HepG2 (cell line): ENCODE results near the gene ATE1. TPM values are rescaled to one million over a fixed set of nuclear protein-coding genes. Genes with fewer than 3 reads are reported as not detected.
"Not testable (repeated sequence)": the region's sequence is repeated elsewhere in the genome, so short reads cannot be mapped to it uniquely, and the experiment has no call there.

Experiments used
- ATAC-seq: fragments of 200-7000 bp; cut with Tn5 transposase; 3 replicates; pipeline ENCODE4 v1.9.1; 2020; ENCODE audit warnings: mild to moderate bottlenecking, moderate library complexity
- BruUV-seq: library from RNA; stranded (reverse); fragments of 400-500 nt; replicated peaks from 2 replicates; lab custom pipeline; 2021; lab: Mats Ljungman, UMichigan
- CTCF ChIA-PET: fragments of 300-600 bp; formaldehyde crosslinking; extraction: SDS; loops from one replicate; lab custom pipeline; 2021; ENCODE audit warnings: low total read pairs, inconsistent platforms, low intra/inter-chr PET ratio; lab: Yijun Ruan, JAX
- POLR2A ChIA-PET: fragments of 350-600 bp; sonication (Branson Sonifier 250); formaldehyde crosslinking; loops from one replicate; lab custom pipeline; 2020; ENCODE audit warnings: antibody characterized with exemption, inconsistent platforms; lab: Yijun Ruan, JAX
- DNase-seq: peaks from one replicate; pipeline ENCODE4 v3.0.0-alpha.2; 2015; ENCODE audit warnings: low spot score
- FAIRE-seq: peaks from 3 replicates; lab custom pipeline; 2011; peaks lifted over from hg19 to GRCh38; lab: Jason Lieb, UNC
- H2AFZ ChIP-seq: one replicate; pipeline ENCODE4 v1.6.1; 2011; ENCODE audit warnings: low read length, inconsistent platforms
- H3K27ac ChIP-seq: fragments of 300-600 bp; 3 replicates; pipeline ENCODE4 v1.8.0; 2011; ENCODE audit warnings: mixed run types, mild to moderate bottlenecking, mixed read lengths, low read length, inconsistent platforms; ENCODE audit not compliant: insufficient read depth; ENCODE audit errors: extremely low read length
- H3K27me3 ChIP-seq, 2 experiments: fragments of 200-600 bp in 1 of 2; 2 replicates in 1 of 2; 3 replicates in 1 of 2; pipeline versions ENCODE4 v1.6.0 to v1.8.0; 2011; ENCODE audit warnings: low read length in 2 of 2, mild to moderate bottlenecking in 2 of 2, moderate library complexity in 2 of 2, inconsistent platforms in 1 of 2; ENCODE audit not compliant: insufficient read depth in 2 of 2, control insufficient read depth in 1 of 2
- H3K36me3 ChIP-seq, 2 experiments: fragments of 200-600 bp in 1 of 2; replicated peaks in 1 of 2; 2 replicates in 1 of 2; 3 replicates in 1 of 2; pipeline versions ENCODE4 v1.5.1 to v1.8.0; 2011; ENCODE audit warnings: low read length in 2 of 2, inconsistent platforms in 1 of 2; ENCODE audit not compliant: insufficient read depth in 2 of 2, control insufficient read depth in 1 of 2
- H3K4me1 ChIP-seq: 2 replicates; pipeline ENCODE4 v1.5.1; 2012; ENCODE audit warnings: low read length, inconsistent platforms; ENCODE audit not compliant: insufficient read depth
- H3K4me2 ChIP-seq: 2 replicates; pipeline ENCODE4 v1.6.0; 2011; ENCODE audit warnings: low read depth, low read length, inconsistent platforms
- H3K4me3 ChIP-seq, 3 experiments: fragments of 200-600 bp in 1 of 3; sonication (generic), shearing (Covaris generic) in 1 of 3; replicated peaks in 1 of 3; 2 replicates each; pipeline ENCODE4 v1.5.1; 2011 to 2016; ENCODE audit warnings: low read length in 3 of 3, inconsistent platforms in 2 of 3, low read depth in 2 of 3, mild to moderate bottlenecking in 2 of 3, control low read depth in 1 of 3, mixed read lengths in 1 of 3; ENCODE audit not compliant: insufficient read depth in 1 of 3
- H3K79me2 ChIP-seq: one replicate; pipeline ENCODE4 v1.6.1; 2011; ENCODE audit warnings: low read length, inconsistent platforms; ENCODE audit not compliant: insufficient read depth
- H3K9ac ChIP-seq: 2 replicates; pipeline ENCODE4 v1.6.0; 2011; ENCODE audit warnings: mild to moderate bottlenecking, low read depth, low read length, inconsistent platforms; ENCODE audit not compliant: insufficient read depth
- H3K9me3 ChIP-seq: 2 replicates; pipeline ENCODE4 v1.5.1; 2012; ENCODE audit warnings: mild to moderate bottlenecking, low read length
- H4K20me1 ChIP-seq: 2 replicates; pipeline ENCODE4 v1.6.0; 2011; ENCODE audit warnings: inconsistent platforms, mild to moderate bottlenecking, low read length, moderate library complexity; ENCODE audit not compliant: insufficient read depth
- CBX2 ChIP-seq, 2 experiments: fragments of 200-600 bp in 1 of 2; sonication (generic); formaldehyde crosslinking in 1 of 2; IDR thresholded peaks; 2 replicates each; pipeline versions ENCODE4 v1.7.0 to v1.8.1; 2018 to 2022; ENCODE audit warnings: low read depth in 2 of 2, low read length in 1 of 2, mild to moderate bottlenecking in 1 of 2, missing genetic modification reagents in 1 of 2
- CENPT ChIP-seq: sonication (generic); formaldehyde crosslinking; IDR thresholded peaks from 2 replicates; pipeline ENCODE4 v1.8.0; 2022; ENCODE audit warnings: low read depth, mild to moderate bottlenecking, moderate library complexity, missing genetic modification reagents
- ISL2 ChIP-seq: sonication (generic); formaldehyde crosslinking; IDR thresholded peaks from 2 replicates; pipeline ENCODE4 v1.5.0; 2020; ENCODE audit warnings: missing genetic modification reagents
- POGK ChIP-seq: sonication (generic); formaldehyde crosslinking; conservative IDR thresholded peaks from 2 replicates; pipeline ENCODE4 v1.8.0; 2022; ENCODE audit warnings: mild to moderate bottlenecking, moderate library complexity, missing genetic modification reagents
- RXRB ChIP-seq: IDR thresholded peaks from 2 replicates; pipeline ENCODE4 v1.6.1; 2016; ENCODE audit warnings: borderline replicate concordance, missing genetic modification reagents, missing compliant biosample characterization
- SMAD3 ChIP-seq: sonication (generic); formaldehyde crosslinking; IDR thresholded peaks from 2 replicates; pipeline ENCODE4 v1.4.0; 2020; ENCODE audit warnings: missing genetic modification reagents
- ZNF619 ChIP-seq: sonication (generic); formaldehyde crosslinking; IDR thresholded peaks from 2 replicates; pipeline ENCODE4 v1.4.0; 2020; ENCODE audit warnings: mild to moderate bottlenecking, missing genetic modification reagents
- ZSCAN21 ChIP-seq: sonication (generic); formaldehyde crosslinking; IDR thresholded peaks from 2 replicates; pipeline ENCODE4 v1.8.0; 2022; ENCODE audit warnings: mild to moderate bottlenecking, missing genetic modification reagents, moderate library complexity, borderline replicate concordance
- WGBS: methylation state at CpG from one replicate; pipeline ENCODE4 v1.1.6; 2017; ENCODE audit warnings: low lambda C conversion rate; 5-methylcytosine and 5-hydroxymethylcytosine counted together
- in situ Hi-C: cut with HindIII; loops from 2 replicates; pipeline ENCODE4 v1.10.0; 2017; ENCODE audit warnings: low pct_unique_long_range_greater_than_20kb; ENCODE audit not compliant: extremely low pct_ligation_motif_present
- intact Hi-C: fragments of 100-400 bp; cut with micrococcal nuclease; formaldehyde crosslinking; loops from one replicate; pipeline ENCODE4 v1.10.0; 2022; ENCODE audit not compliant: unreplicated experiment
- polyA plus RNA-seq, 8 experiments: library from polyadenylated mRNA; depleted of rRNA in 3 of 8; stranded (reverse) in 7 of 8; unstranded in 1 of 8; fragments of >200 nt; fragmentation: Illumina TruSeq in 4 of 8; extraction: Trizol in 4 of 8; gene quantifications; 2 replicates each; pipeline versions ENCODE4 v1.2.1 to v1.2.3, GENCODE V29; 2011 to 2016; ENCODE audit warnings: low read depth in 4 of 8, missing spikeins in 1 of 8, mixed read lengths in 1 of 8; ENCODE audit not compliant: insufficient read depth in 1 of 8
- total RNA-seq, 5 experiments: library from RNA; depleted of rRNA; stranded (reverse); fragments of >200 nt; fragmentation: Illumina TruSeq; extraction: Trizol; gene quantifications; 2 replicates each; pipeline ENCODE4 v1.2.3, GENCODE V29; 2016; ENCODE audit warnings: low read depth in 1 of 5
- TF ChIP-seq, protein P1 (sequence below): sonication (generic); formaldehyde crosslinking; IDR thresholded peaks from 2 replicates; pipeline ENCODE4 v1.5.0; 2020; ENCODE audit warnings: mild to moderate bottlenecking, missing genetic modification reagents
- TF ChIP-seq, protein P2 (sequence below): sonication (generic); formaldehyde crosslinking; IDR thresholded peaks from 2 replicates; pipeline ENCODE4 v1.4.0; 2020; ENCODE audit warnings: missing genetic modification reagents

Gene ATE1
- total and polyA plus RNA-seq, 2 of the 13 experiments (the other 11 are each of a cell fraction or from before 2014, with no cell fraction given): 17.5 to 42.2 TPM

- TF ChIP-seq, protein P1, sequence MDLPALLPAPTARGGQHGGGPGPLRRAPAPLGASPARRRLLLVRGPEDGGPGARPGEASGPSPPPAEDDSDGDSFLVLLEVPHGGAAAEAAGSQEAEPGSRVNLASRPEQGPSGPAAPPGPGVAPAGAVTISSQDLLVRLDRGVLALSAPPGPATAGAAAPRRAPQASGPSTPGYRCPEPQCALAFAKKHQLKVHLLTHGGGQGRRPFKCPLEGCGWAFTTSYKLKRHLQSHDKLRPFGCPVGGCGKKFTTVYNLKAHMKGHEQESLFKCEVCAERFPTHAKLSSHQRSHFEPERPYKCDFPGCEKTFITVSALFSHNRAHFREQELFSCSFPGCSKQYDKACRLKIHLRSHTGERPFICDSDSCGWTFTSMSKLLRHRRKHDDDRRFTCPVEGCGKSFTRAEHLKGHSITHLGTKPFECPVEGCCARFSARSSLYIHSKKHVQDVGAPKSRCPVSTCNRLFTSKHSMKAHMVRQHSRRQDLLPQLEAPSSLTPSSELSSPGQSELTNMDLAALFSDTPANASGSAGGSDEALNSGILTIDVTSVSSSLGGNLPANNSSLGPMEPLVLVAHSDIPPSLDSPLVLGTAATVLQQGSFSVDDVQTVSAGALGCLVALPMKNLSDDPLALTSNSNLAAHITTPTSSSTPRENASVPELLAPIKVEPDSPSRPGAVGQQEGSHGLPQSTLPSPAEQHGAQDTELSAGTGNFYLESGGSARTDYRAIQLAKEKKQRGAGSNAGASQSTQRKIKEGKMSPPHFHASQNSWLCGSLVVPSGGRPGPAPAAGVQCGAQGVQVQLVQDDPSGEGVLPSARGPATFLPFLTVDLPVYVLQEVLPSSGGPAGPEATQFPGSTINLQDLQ (CRISPR knock-in tag): no peak
- TF ChIP-seq RXRB (CRISPR knock-in tag) (no peak), CENPT (no peak), ISL2 (no peak), ZSCAN21 (CRISPR knock-in tag) (no peak), POGK (CRISPR knock-in tag) (no peak), CBX2 (IDR thresholded peaks at IDR 0.05; ENCODE audit: low read depth, low read length) (no peak), CBX2 (CRISPR knock-in tag; IDR thresholded peaks at IDR 0.05; ENCODE audit: low read depth) (no peak), SMAD3 (CRISPR knock-in tag) (no peak), ZNF619 (CRISPR knock-in tag) (no peak)
- TF ChIP-seq, protein P2, sequence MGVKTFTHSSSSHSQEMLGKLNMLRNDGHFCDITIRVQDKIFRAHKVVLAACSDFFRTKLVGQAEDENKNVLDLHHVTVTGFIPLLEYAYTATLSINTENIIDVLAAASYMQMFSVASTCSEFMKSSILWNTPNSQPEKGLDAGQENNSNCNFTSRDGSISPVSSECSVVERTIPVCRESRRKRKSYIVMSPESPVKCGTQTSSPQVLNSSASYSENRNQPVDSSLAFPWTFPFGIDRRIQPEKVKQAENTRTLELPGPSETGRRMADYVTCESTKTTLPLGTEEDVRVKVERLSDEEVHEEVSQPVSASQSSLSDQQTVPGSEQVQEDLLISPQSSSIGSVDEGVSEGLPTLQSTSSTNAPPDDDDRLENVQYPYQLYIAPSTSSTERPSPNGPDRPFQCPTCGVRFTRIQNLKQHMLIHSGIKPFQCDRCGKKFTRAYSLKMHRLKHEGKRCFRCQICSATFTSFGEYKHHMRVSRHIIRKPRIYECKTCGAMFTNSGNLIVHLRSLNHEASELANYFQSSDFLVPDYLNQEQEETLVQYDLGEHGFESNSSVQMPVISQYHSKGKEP (CRISPR knock-in tag): no peak
These were observed 99.8 kb downstream of the ATE1 start (continued) for GRCh38 chr10:121828045-121828444.

- H3K27me3 ChIP-seq, ATAC-seq, H2AFZ ChIP-seq, DNase-seq, H3K4me1 ChIP-seq, H4K20me1 ChIP-seq, FAIRE-seq, CTCF ChIA-PET, BruUV-seq, POLR2A ChIA-PET, H3K9ac ChIP-seq, H3K79me2 ChIP-seq, H3K4me2 ChIP-seq, H3K4me3 ChIP-seq, in situ Hi-C loops, intact Hi-C loops, H3K9me3 ChIP-seq, H3K27ac ChIP-seq: not testable (repeated sequence)
- peaks cover 10 to 19% of the 10 kb centered on the region in 2 experiments for H3K36me3 ChIP-seq
- 98% methylated on average over 5 of the region's 5 CpGs for WGBS
These were observed 101.1 kb downstream of the ATE1 start for GRCh38 chr10:121826773-121827172.
